Measurements from ENCODE around the gene RIT1. TPM values are rescaled to one million over a fixed set of nuclear protein-coding genes. Genes with fewer than 3 reads are reported as not detected.

The RIT1 gene
- total RNA-seq, 1 donor from 2014 or later, result 30.1 TPM

DNA sequence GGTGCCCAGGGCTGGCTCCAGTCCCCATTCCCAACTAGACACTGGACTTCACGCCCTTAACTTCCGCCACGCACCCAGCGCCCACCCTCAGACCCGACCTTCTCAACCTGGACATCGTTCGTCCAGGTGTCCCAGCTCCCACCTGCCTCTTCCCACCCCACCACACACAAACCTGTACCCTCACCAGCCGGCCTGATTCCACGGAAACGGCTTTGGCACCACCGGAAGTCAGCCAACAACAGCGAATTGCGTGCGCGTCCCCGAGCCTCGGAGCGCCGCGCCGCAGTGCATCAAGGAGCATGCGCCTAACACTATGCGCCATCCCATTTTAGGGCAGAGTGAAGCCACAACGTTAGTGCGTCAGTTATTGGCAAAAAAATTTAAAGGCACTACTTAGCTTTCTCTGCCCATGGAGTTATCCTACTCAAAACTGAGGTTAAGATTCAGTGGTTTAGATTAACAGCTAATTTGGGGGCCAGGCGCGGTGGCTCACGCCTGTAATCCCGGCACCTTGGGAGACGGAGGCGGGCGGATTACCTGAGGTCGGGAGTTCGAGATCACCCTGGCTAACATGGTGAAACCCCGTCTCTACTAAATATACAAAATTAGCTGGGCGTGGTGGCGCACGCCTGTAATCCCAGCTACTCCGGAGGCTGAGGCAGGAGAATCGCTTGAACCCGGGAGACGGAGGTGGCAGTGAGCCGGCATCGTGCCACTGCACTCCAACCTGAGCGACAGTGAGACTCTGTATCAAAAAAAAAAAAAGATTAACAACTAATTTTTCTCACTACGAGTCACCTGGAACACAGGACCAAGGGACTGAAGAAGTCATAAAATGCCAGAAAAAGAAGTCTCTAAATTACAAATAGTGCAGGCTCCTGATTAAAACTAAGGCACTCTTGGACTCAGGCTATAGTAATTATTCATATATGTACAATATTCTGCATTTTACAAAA is 53.9 kb downstream of the RIT1 start, which contains the start of gene GON4L:
TSS of gene GON4L (minus strand) at position 240 of the 956 bp plus-strand sequence. CDS start 3,434 bp downstream, outside the sequence.
- H3K4me3 Mint-ChIP-seq (ENCODE audit: low read depth), result peak within 1 kb of the TSS; percentile 99
- H3K27me3 Mint-ChIP-seq, result peaks cover 17% of the 10 kb centered on the region
- TF ChIP-seq, protein P1, sequence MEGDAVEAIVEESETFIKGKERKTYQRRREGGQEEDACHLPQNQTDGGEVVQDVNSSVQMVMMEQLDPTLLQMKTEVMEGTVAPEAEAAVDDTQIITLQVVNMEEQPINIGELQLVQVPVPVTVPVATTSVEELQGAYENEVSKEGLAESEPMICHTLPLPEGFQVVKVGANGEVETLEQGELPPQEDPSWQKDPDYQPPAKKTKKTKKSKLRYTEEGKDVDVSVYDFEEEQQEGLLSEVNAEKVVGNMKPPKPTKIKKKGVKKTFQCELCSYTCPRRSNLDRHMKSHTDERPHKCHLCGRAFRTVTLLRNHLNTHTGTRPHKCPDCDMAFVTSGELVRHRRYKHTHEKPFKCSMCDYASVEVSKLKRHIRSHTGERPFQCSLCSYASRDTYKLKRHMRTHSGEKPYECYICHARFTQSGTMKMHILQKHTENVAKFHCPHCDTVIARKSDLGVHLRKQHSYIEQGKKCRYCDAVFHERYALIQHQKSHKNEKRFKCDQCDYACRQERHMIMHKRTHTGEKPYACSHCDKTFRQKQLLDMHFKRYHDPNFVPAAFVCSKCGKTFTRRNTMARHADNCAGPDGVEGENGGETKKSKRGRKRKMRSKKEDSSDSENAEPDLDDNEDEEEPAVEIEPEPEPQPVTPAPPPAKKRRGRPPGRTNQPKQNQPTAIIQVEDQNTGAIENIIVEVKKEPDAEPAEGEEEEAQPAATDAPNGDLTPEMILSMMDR (IDR thresholded peaks at IDR 0.05; ENCODE audit: unreplicated experiment), result no peak
- peak; percentile 69 for DNase-seq (ENCODE audit: low spot score, unreplicated experiment)
- H3K36me3 Mint-ChIP-seq (ENCODE audit: insufficient read depth), result peaks cover 14% of the 10 kb centered on the region
- H3K9me3 Mint-ChIP-seq (ENCODE audit: low read depth), result no peaks in the 10 kb centered on the region
- H3K27ac Mint-ChIP-seq, result peak within 1 kb of the TSS; percentile 97
- peaks cover 9% of the 10 kb centered on the region for H3K4me1 Mint-ChIP-seq (ENCODE audit: low read depth)

DNA sequence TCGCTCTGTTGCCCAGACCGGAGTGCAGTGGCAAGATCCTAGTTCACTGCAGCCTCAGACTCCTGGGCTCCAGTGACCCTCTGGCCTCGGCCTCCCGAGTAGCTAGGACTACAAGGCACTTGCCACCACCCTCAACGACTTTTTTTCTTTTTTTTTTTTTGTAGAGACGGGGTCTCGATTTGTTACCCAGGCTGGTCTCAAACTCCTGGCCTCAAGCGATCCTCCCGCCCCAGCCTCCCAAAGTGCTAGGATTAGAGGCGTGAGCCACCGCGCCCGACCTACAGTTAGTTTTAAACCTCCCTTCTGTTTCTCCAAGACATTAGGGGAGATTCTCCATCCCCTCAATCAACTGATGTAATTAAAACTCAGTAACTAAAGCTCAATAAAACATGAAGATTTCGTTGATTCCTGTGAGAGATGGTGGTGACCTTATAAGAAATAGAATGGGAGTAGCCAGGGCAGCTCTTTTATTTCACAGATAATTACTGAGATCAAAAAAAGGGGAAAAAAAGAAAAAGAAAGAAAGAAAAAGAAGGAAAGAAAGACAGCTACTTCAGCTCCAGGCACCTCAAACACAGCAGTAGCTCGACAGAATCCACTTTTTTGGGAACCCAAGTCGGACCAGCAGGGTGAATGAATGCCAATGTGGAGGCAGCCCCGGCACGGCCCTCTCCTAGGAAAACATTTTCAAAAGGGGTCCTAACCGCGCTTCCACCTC is 54.7 kb downstream of the RIT1 start:
- Mint-ChIP-seq H3K27ac (peak overlapping the region; percentile 97), H3K36me3 (ENCODE audit: insufficient read depth) (peaks cover 17% of the 10 kb centered on the region), H3K9me3 (ENCODE audit: low read depth) (no peaks in the 10 kb centered on the region), H3K27me3 (peaks cover 11% of the 10 kb centered on the region), H3K4me3 (ENCODE audit: low read depth) (peak overlapping the region; percentile 99), H3K4me1 (ENCODE audit: low read depth) (peaks cover 9% of the 10 kb centered on the region)
- TF ChIP-seq, protein P1 (IDR thresholded peaks at IDR 0.05; ENCODE audit: unreplicated experiment), result no peak
- no peak for DNase-seq (ENCODE audit: low spot score, unreplicated experiment)

DNA sequence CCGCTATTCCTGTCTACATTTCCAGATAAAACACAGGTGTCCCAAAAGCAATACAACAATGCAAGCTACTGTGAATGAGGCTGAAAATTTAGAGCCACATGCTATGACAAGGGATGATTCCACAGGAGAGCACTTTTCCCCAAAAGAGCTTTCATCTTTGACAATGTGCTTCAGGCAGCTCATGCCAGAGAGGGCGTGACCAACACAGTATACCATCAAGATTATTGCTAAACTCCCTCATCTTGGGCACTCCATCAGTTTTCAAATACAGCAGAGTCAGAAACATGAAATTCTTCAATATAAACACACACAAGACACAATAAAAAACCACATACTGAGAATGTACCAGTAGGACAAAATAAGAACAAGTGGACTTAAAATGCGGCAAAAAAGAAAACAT is 60.8 kb downstream of the RIT1 start:
- no peak overlapping the region for H3K4me3 Mint-ChIP-seq (ENCODE audit: low read depth)
- no peak for DNase-seq (ENCODE audit: low spot score, unreplicated experiment)
- TF ChIP-seq, protein P1 (IDR thresholded peaks at IDR 0.05; ENCODE audit: unreplicated experiment), result no peak
- no peaks in the 10 kb centered on the region for H3K9me3 Mint-ChIP-seq (ENCODE audit: low read depth)
- peak overlapping the region; percentile 11 for H3K27ac Mint-ChIP-seq
- H3K27me3 Mint-ChIP-seq, result no peaks in the 10 kb centered on the region
- H3K4me1 Mint-ChIP-seq (ENCODE audit: low read depth), result peaks cover 2% of the 10 kb centered on the region
- peaks cover 27% of the 10 kb centered on the region for H3K36me3 Mint-ChIP-seq (ENCODE audit: insufficient read depth)

DNA sequence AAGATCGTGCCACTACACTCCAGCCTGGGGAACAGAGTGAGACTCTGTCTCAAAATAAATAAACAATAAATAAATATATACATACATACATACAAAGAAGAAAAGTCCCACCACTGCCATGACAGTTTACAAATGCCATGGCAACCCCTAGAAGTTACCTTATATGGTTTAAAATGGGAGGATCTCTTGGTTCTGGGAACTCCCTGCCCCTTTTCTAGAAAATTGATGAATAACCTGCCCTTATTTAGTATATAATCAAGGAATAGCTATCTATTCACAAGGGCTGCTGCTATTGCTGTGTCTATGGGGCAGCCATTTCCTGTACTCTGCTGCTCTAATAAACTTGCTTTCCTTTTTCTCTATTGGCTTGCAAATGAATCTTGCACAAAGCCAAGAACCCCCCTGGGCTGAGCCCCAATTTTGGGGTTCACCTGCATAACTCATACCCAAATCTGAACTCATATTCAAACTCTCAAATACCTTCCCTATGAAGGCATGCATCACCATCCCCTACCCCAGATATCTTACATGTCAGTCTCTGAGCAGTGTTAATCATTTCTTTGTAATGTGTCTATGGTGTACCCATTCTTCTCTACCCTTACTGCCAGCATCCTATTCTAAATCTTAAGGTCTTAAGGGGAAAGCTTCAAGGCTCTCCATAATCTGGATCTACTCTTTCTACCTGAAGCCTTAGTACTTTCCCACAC is 63.2 kb downstream of the RIT1 start:
- H3K27me3 Mint-ChIP-seq, result no peaks in the 10 kb centered on the region
- H3K27ac Mint-ChIP-seq, result no peak overlapping the region
- peaks cover 25% of the 10 kb centered on the region for H3K36me3 Mint-ChIP-seq (ENCODE audit: insufficient read depth)
- H3K4me3 Mint-ChIP-seq (ENCODE audit: low read depth), result no peak overlapping the region
- TF ChIP-seq, protein P1 (IDR thresholded peaks at IDR 0.05; ENCODE audit: unreplicated experiment), result no peak
- no peaks in the 10 kb centered on the region for H3K9me3 Mint-ChIP-seq (ENCODE audit: low read depth)
- H3K4me1 Mint-ChIP-seq (ENCODE audit: low read depth), result peaks cover 2% of the 10 kb centered on the region
- no peak for DNase-seq (ENCODE audit: low spot score, unreplicated experiment)

Small RNAs within 50 kb of the gene (microRNA-seq; reads per million reads assigned to microRNA genes)
- not detected for gene MIR6738 (ENCODE audit: borderline number of aligned reads, unreplicated experiment)

Other genes with a start within 250 kb of the RIT1 start
- gene YY1AP1, start 222.6 kb downstream of the RIT1 start, total RNA-seq, result 54.6 and 56.2 TPM in 2 replicates
- 121 and 126 TPM in 2 replicates for gene DAP3, start 222.3 kb downstream of the RIT1 start, total RNA-seq
- gene GON4L, start 54.1 kb downstream of the RIT1 start, total RNA-seq, result 69.4 and 73.2 TPM in 2 replicates
- 1.7 and 2.0 TPM in 2 replicates for gene SYT11, start 51.8 kb downstream of the RIT1 start, total RNA-seq
- gene KHDC4, start 23.1 kb upstream of the RIT1 start, total RNA-seq, result 67.6 and 71.2 TPM in 2 replicates
- not detected in 2 replicates for gene RXFP4, start 30.3 kb upstream of the RIT1 start, total RNA-seq
- 103 and 111 TPM in 2 replicates for gene ARHGEF2, start 67.2 kb upstream of the RIT1 start, total RNA-seq
- gene SSR2, start 109.6 kb upstream of the RIT1 start, total RNA-seq, result 299 and 301 TPM in 2 replicates
- 94.2 and 97.8 TPM in 2 replicates for gene UBQLN4, start 142.4 kb upstream of the RIT1 start, total RNA-seq
- gene LAMTOR2, start 143.4 kb upstream of the RIT1 start, total RNA-seq, result 61.0 and 63.0 TPM in 2 replicates
- gene RAB25, start 149.8 kb upstream of the RIT1 start, total RNA-seq, result 93.8 and 99.1 TPM in 2 replicates
- 112 and 113 TPM in 2 replicates for gene MEX3A, start 171.1 kb upstream of the RIT1 start, total RNA-seq
- 83.5 and 92.7 TPM in 2 replicates for gene LMNA, start 203.4 kb upstream of the RIT1 start, total RNA-seq
- 2.1 and 3.7 TPM in 2 replicates for gene SEMA4A, start 242.2 kb upstream of the RIT1 start, total RNA-seq